ENCODE measurements around the gene RPH3AL. TPM values are rescaled to one million over a fixed set of nuclear protein-coding genes. Genes with fewer than 3 reads are reported as not detected.

RPH3AL gene
- total RNA-seq, 6 donors from 2014 or later = 33.6 to 93.2 (median 54.3) TPM

GRCh38 chr17:322006-322780, 30.4 kb downstream of the RPH3AL start:
- WGBS, 2 donors = 81 to 85% methylated on average over 24 to 27 of the region's 27 CpGs
- no peak for DNase-seq

DNA sequence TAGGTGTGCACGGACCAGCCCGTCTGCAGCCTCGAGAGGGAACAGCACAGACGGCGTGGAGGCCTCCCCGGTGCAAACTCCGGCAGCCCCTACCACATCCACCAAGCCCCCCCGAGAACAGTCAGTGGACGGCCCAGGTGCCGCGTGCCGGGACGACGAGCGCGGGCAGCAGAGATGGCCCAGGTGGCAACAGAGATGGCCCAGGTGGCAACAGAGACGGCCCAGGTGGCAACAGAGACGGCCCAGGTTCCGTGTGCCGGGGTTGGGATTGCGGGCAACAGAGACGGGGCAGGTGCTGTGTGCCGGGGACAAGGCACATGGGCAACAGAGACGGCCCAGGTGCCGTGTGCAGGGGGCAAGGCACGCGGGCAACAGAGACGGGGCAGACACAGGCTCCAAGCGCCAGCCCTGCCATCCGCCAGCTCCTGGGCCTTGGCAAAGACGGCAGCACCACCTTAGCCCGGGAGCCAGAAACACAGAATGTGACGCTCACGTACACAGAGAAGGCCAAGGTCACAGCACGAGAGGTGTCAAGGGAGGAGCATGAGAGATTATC, 31.1 kb downstream of the RPH3AL start:
- Histone ChIP-seq H3K4me3 (no peak overlapping the region), H3K36me3 (peaks cover 0 to 45% (median 6%) of the 10 kb centered on the region in 4 donors), H3K9me3 (no peaks in the 10 kb centered on the region), H3K4me1 (no peaks in the 10 kb centered on the region), H3K27ac (no peak overlapping the region), H3K27me3 (no peaks in the 10 kb centered on the region)
- DNase-seq (no peak), ATAC-seq (ENCODE audit: low FRiP score in 2 of 2) (no peak)
- TF ChIP-seq POLR2A (IDR thresholded peaks at IDR 0.05) = no peak
- no peak for TF ChIP-seq POLR2AphosphoS5 (IDR thresholded peaks at IDR 0.05)
- TF ChIP-seq CTCF (IDR thresholded peaks at IDR 0.05) = no peak
- no peak for TF ChIP-seq EP300 (IDR thresholded peaks at IDR 0.05)
- 81 to 85% methylated on average over 31 to 34 of the region's 35 CpGs for WGBS, 2 donors

More at GRCh38 chr17:322006-322780, 30.4 kb downstream of the RPH3AL start:
- Histone ChIP-seq H3K36me3 (peaks cover 0 to 50% (median 8%) of the 10 kb centered on the region in 4 donors), H3K27ac (no peak overlapping the region), H3K4me1 (no peaks in the 10 kb centered on the region), H3K9me3 (no peaks in the 10 kb centered on the region), H3K4me3 (no peak overlapping the region), H3K27me3 (no peaks in the 10 kb centered on the region)
- ATAC-seq (ENCODE audit: low FRiP score in 2 of 2) = no peak
- TF ChIP-seq POLR2A (IDR thresholded peaks at IDR 0.05) = no peak
- TF ChIP-seq POLR2AphosphoS5 (IDR thresholded peaks at IDR 0.05) = no peak
- TF ChIP-seq EP300 (IDR thresholded peaks at IDR 0.05) = no peak
- no peak for TF ChIP-seq CTCF (IDR thresholded peaks at IDR 0.05)

GRCh38 chr17:320809-321385, 31.7 kb downstream of the RPH3AL start:
- no peaks in the 10 kb centered on the region for H3K4me1 ChIP-seq
- no peaks in the 10 kb centered on the region for H3K9me3 ChIP-seq
- 83 to 87% methylated on average over 9 to 25 of the region's 25 CpGs for WGBS, 2 donors
- H3K27me3 ChIP-seq = no peaks in the 10 kb centered on the region
- H3K36me3 ChIP-seq = peaks cover 0 to 41% (median 5%) of the 10 kb centered on the region in 4 donors
- ATAC-seq (ENCODE audit: low FRiP score in 2 of 2) (peak; percentile 40 to 42), DNase-seq (no peak)
- no peak for TF ChIP-seq EP300 (IDR thresholded peaks at IDR 0.05)
- no peak for TF ChIP-seq POLR2AphosphoS5 (IDR thresholded peaks at IDR 0.05)
- TF ChIP-seq CTCF (IDR thresholded peaks at IDR 0.05) = no peak
- TF ChIP-seq POLR2A (IDR thresholded peaks at IDR 0.05) = no peak
- no peak overlapping the region for H3K27ac ChIP-seq
- H3K4me3 ChIP-seq = no peak overlapping the region

DNA sequence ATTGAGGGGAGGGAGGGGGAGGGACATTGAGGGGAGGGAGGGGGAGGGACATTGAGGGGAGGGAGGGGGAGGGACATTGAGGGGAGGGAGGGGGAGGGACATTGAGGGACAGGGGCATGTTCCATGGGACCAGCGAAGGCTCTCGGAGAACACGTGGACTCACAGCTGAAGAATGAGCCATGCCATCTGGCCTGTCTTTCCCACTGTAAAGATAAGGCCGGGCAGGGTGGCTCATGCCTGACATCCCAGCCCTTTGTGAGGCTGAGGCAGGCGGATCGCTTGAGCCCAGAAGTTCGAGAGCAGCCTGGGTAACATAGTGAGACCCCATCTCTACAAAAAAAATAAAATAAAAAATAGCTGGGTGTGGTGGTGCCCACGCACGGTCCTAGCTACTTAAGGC, 32.5 kb downstream of the RPH3AL start:
- no peaks in the 10 kb centered on the region for H3K27me3 ChIP-seq
- ATAC-seq (ENCODE audit: low FRiP score in 2 of 2) (no peak), DNase-seq (no peak)
- no peaks in the 10 kb centered on the region for H3K4me1 ChIP-seq
- no peak overlapping the region for H3K4me3 ChIP-seq
- TF ChIP-seq POLR2A (IDR thresholded peaks at IDR 0.05) = no peak
- TF ChIP-seq EP300 (IDR thresholded peaks at IDR 0.05) = no peak
- TF ChIP-seq CTCF (IDR thresholded peaks at IDR 0.05) = no peak
- no peak for TF ChIP-seq POLR2AphosphoS5 (IDR thresholded peaks at IDR 0.05)
- H3K9me3 ChIP-seq = no peaks in the 10 kb centered on the region
- 83 to 91% methylated on average over 9 of the region's 9 CpGs for WGBS, 2 donors
- H3K27ac ChIP-seq = no peak overlapping the region
- peaks cover 0 to 34% (median 3%) of the 10 kb centered on the region in 4 donors for H3K36me3 ChIP-seq
